Dendritic cell treated with granulocyte-macrophage colony-stimulating factor and Interleukin-4, amounts not matched to agents 40 ng/mL and 50 ng/mL, for 4 days (primary cell): ENCODE results near the gene TREML2.

Experiments
- H3K27ac Mint-ChIP-seq: one replicate; pipeline ENCODE4 v1.8.0; 2022; ENCODE audit warnings: mild to moderate bottlenecking, mixed read lengths
- H3K27me3 Mint-ChIP-seq: one replicate; pipeline ENCODE4 v1.8.0; 2022; ENCODE audit warnings: mild to moderate bottlenecking, mixed read lengths
- H3K36me3 Mint-ChIP-seq: one replicate; pipeline ENCODE4 v1.8.0; 2022; ENCODE audit warnings: low read depth, mixed read lengths
- H3K4me1 Mint-ChIP-seq: one replicate; pipeline ENCODE4 v1.8.0; 2022; ENCODE audit warnings: low read depth, mixed read lengths
- H3K4me3 Mint-ChIP-seq: one replicate; pipeline ENCODE4 v1.8.0; 2022; ENCODE audit warnings: mild to moderate bottlenecking, moderate library complexity, mixed read lengths
- H3K9me3 Mint-ChIP-seq: one replicate; pipeline ENCODE4 v1.8.0; 2022; ENCODE audit warnings: mixed read lengths
- intact Hi-C: fragments of 100-400 bp; cut with micrococcal nuclease; formaldehyde crosslinking; loops from one replicate; pipeline ENCODE4 v1.15.0; 2022

Gene TREML2

GRCh38 chr6:41160933-41161332 lies 40.0 kb downstream of the TREML2 start:
- no peaks in the 10 kb centered on the region for H3K9me3 Mint-ChIP-seq
- H3K4me3 Mint-ChIP-seq = peak overlapping the region; percentile 81
- no peaks in the 10 kb centered on the region for H3K27me3 Mint-ChIP-seq
- peaks cover 83% of the 10 kb centered on the region for H3K4me1 Mint-ChIP-seq
- intact Hi-C loops = no loop called here
- no peak overlapping the region for H3K27ac Mint-ChIP-seq
- H3K36me3 Mint-ChIP-seq = peaks cover 47% of the 10 kb centered on the region

GRCh38 chr6:41159415-41160082 lies 41.4 kb downstream of the TREML2 start:
- intact Hi-C loops = no loop called here
- no peaks in the 10 kb centered on the region for H3K9me3 Mint-ChIP-seq
- peaks cover 47% of the 10 kb centered on the region for H3K36me3 Mint-ChIP-seq
- no peaks in the 10 kb centered on the region for H3K27me3 Mint-ChIP-seq
- H3K27ac Mint-ChIP-seq = no peak overlapping the region
- H3K4me1 Mint-ChIP-seq = peaks cover 92% of the 10 kb centered on the region
- H3K4me3 Mint-ChIP-seq = no peak overlapping the region

- Mint-ChIP-seq H3K36me3 (peaks cover 47% of the 10 kb centered on the region), H3K4me1 (peaks cover 77% of the 10 kb centered on the region), H3K27ac (peak overlapping the region; percentile 25), H3K4me3 (no peak overlapping the region), H3K9me3 (no peaks in the 10 kb centered on the region), H3K27me3 (peaks cover 3% of the 10 kb centered on the region)
- intact Hi-C loops = no loop called here
Measured at GRCh38 chr6:41157323-41157722, 43.6 kb downstream of the TREML2 start.

GRCh38 chr6:41156771-41157170 lies 44.2 kb downstream of the TREML2 start:
- Mint-ChIP-seq H3K27me3 (peaks cover 3% of the 10 kb centered on the region), H3K4me3 (no peak overlapping the region), H3K36me3 (peaks cover 47% of the 10 kb centered on the region), H3K4me1 (peaks cover 72% of the 10 kb centered on the region), H3K27ac (peak overlapping the region; percentile 25), H3K9me3 (no peaks in the 10 kb centered on the region)
- intact Hi-C loops = no loop called here

GRCh38 chr6:41156001-41156400 lies 44.9 kb downstream of the TREML2 start:
- H3K27ac Mint-ChIP-seq = no peak overlapping the region
- H3K4me1 Mint-ChIP-seq = peaks cover 64% of the 10 kb centered on the region
- no peaks in the 10 kb centered on the region for H3K9me3 Mint-ChIP-seq
- H3K4me3 Mint-ChIP-seq = no peak overlapping the region
- peaks cover 3% of the 10 kb centered on the region for H3K27me3 Mint-ChIP-seq
- peaks cover 47% of the 10 kb centered on the region for H3K36me3 Mint-ChIP-seq
- intact Hi-C loops = no loop called here

- H3K27ac Mint-ChIP-seq = no peak overlapping the region
- H3K4me3 Mint-ChIP-seq = no peak overlapping the region
- H3K27me3 Mint-ChIP-seq = peaks cover 3% of the 10 kb centered on the region
- peaks cover 57% of the 10 kb centered on the region for H3K4me1 Mint-ChIP-seq
- H3K9me3 Mint-ChIP-seq = no peaks in the 10 kb centered on the region
- intact Hi-C loops = no loop called here
- peaks cover 43% of the 10 kb centered on the region for H3K36me3 Mint-ChIP-seq
Measured at GRCh38 chr6:41155132-41155805, 45.7 kb downstream of the TREML2 start.

GRCh38 chr6:41153992-41154625 lies 46.8 kb downstream of the TREML2 start, which contains the start of gene TREML1:
Gene TREML1, minus strand, starts transcription at chr6:41154347. Its CDS starts 59 bp downstream, at chr6:41154288.
- Mint-ChIP-seq H3K27me3 (peaks cover 3% of the 10 kb centered on the region), H3K4me1 (peaks cover 45% of the 10 kb centered on the region), H3K4me3 (no peak within 1 kb of the TSS), H3K27ac (no peak within 1 kb of the TSS), H3K9me3 (no peaks in the 10 kb centered on the region), H3K36me3 (peaks cover 42% of the 10 kb centered on the region)
- intact Hi-C loops = no loop called here

GRCh38 chr6:41153451-41153850 lies 47.5 kb downstream of the TREML2 start:
- Mint-ChIP-seq H3K27me3 (peaks cover 3% of the 10 kb centered on the region), H3K9me3 (no peaks in the 10 kb centered on the region), H3K4me3 (no peak overlapping the region), H3K36me3 (peaks cover 35% of the 10 kb centered on the region), H3K4me1 (peaks cover 39% of the 10 kb centered on the region), H3K27ac (no peak overlapping the region)
- intact Hi-C loops = no loop called here

GRCh38 chr6:41150671-41151070 lies 50.3 kb downstream of the TREML2 start:
- H3K27me3 Mint-ChIP-seq = peaks cover 5% of the 10 kb centered on the region
- H3K4me3 Mint-ChIP-seq = no peak overlapping the region
- H3K27ac Mint-ChIP-seq = no peak overlapping the region
- H3K4me1 Mint-ChIP-seq = peaks cover 15% of the 10 kb centered on the region
- H3K9me3 Mint-ChIP-seq = no peaks in the 10 kb centered on the region
- peaks cover 14% of the 10 kb centered on the region for H3K36me3 Mint-ChIP-seq
- intact Hi-C loops = no loop called here

- Mint-ChIP-seq H3K36me3 (peaks cover 14% of the 10 kb centered on the region), H3K4me1 (no peaks in the 10 kb centered on the region), H3K27ac (no peak overlapping the region), H3K9me3 (no peaks in the 10 kb centered on the region), H3K4me3 (no peak overlapping the region), H3K27me3 (peaks cover 2% of the 10 kb centered on the region)
- intact Hi-C loops = no loop called here
Measured at GRCh38 chr6:41147917-41148316, 53.0 kb downstream of the TREML2 start.
